H9 (cell line): ENCODE results near the gene PLCL1. TPM values are rescaled to one million over a fixed set of nuclear protein-coding genes. Genes with fewer than 3 reads are reported as not detected.

ENCODE experiments used
- DNase-seq: peaks from one replicate; pipeline ENCODE4 v3.0.0-alpha.2; 2017
- H2AFZ ChIP-seq: one replicate; pipeline ENCODE4 v1.6.1; 2013; ENCODE audit warnings: mild to moderate bottlenecking, low read length, control low read depth, moderate library complexity
- H2AK5ac ChIP-seq: 2 replicates; pipeline ENCODE4 v1.6.1; 2013; ENCODE audit warnings: low read length, control low read depth, mixed read lengths; ENCODE audit not compliant: insufficient read length
- H2BK120ac ChIP-seq: one replicate; pipeline ENCODE4 v1.6.1; 2013; ENCODE audit warnings: low read depth, mild to moderate bottlenecking, low read length, control low read depth, inconsistent platforms; ENCODE audit not compliant: poor library complexity, severe bottlenecking
- H2BK12ac ChIP-seq: 2 replicates; pipeline ENCODE4 v1.6.1; 2013; ENCODE audit warnings: low read length, control low read depth, mixed read lengths, low read depth; ENCODE audit not compliant: insufficient read length
- H2BK15ac ChIP-seq: 2 replicates; pipeline ENCODE4 v1.6.1; 2013; ENCODE audit warnings: low read depth, low read length, control low read depth
- H2BK20ac ChIP-seq: one replicate; pipeline ENCODE4 v1.6.1; 2013; ENCODE audit warnings: low read depth, mild to moderate bottlenecking, low read length, control low read depth, inconsistent platforms; ENCODE audit not compliant: poor library complexity, severe bottlenecking
- H2BK5ac ChIP-seq: 2 replicates; pipeline ENCODE4 v1.6.1; 2013; ENCODE audit warnings: low read length, control low read depth, mixed read lengths; ENCODE audit not compliant: insufficient read length
- H3K14ac ChIP-seq: 2 replicates; pipeline ENCODE4 v1.6.1; 2013; ENCODE audit warnings: low read length, control low read depth; ENCODE audit not compliant: insufficient read depth
- H3K18ac ChIP-seq: 2 replicates; pipeline ENCODE4 v1.6.1; 2013; ENCODE audit warnings: low read depth, mild to moderate bottlenecking, mixed read lengths, low read length, control low read depth; ENCODE audit not compliant: insufficient read length
- H3K23ac ChIP-seq: 2 replicates; pipeline ENCODE4 v1.6.1; 2013; ENCODE audit warnings: low read length, control low read depth, mixed read lengths, low read depth; ENCODE audit not compliant: insufficient read length
- H3K23me2 ChIP-seq: 2 replicates; pipeline ENCODE4 v1.6.1; 2013; ENCODE audit warnings: low read depth, mild to moderate bottlenecking, mixed read lengths, low read length, control low read depth; ENCODE audit not compliant: insufficient read length, poor library complexity, severe bottlenecking
- H3K27ac ChIP-seq: 2 replicates; pipeline ENCODE4 v1.5.1; 2013; ENCODE audit warnings: low read length, control low read depth, mixed read lengths, low read depth; ENCODE audit not compliant: insufficient read length
- H3K27me3 ChIP-seq: 2 replicates; pipeline ENCODE4 v1.6.1; 2013; ENCODE audit warnings: low read length, control low read depth, inconsistent platforms; ENCODE audit not compliant: insufficient read depth
- H3K4ac ChIP-seq: 2 replicates; pipeline ENCODE4 v1.6.1; 2013; ENCODE audit warnings: low read depth, mild to moderate bottlenecking, control low read depth, inconsistent platforms, low read length, moderate library complexity
- H3K4me1 ChIP-seq: 2 replicates; pipeline ENCODE4 v1.6.1; 2013; ENCODE audit warnings: low read length, control low read depth, inconsistent platforms; ENCODE audit not compliant: insufficient read depth
- H3K4me2 ChIP-seq: 2 replicates; pipeline ENCODE4 v1.6.1; 2013; ENCODE audit warnings: low read length, control low read depth, mixed read lengths; ENCODE audit not compliant: insufficient read length, insufficient read depth
- H3K56ac ChIP-seq: 2 replicates; pipeline ENCODE4 v1.6.1; 2013; ENCODE audit warnings: low read depth, mild to moderate bottlenecking, mixed read lengths, low read length, control low read depth; ENCODE audit not compliant: insufficient read length
- H3K79me1 ChIP-seq: 2 replicates; pipeline ENCODE4 v1.6.1; 2013; ENCODE audit warnings: low read depth, mild to moderate bottlenecking, moderate library complexity, low read length, control low read depth, inconsistent platforms; ENCODE audit not compliant: insufficient read depth, poor library complexity, severe bottlenecking
- H3K79me2 ChIP-seq: 2 replicates; pipeline ENCODE4 v1.6.1; 2013; ENCODE audit warnings: low read length, control low read depth, inconsistent platforms; ENCODE audit not compliant: insufficient read depth
- H3K9ac ChIP-seq: 2 replicates; pipeline ENCODE4 v1.6.1; 2013; ENCODE audit warnings: low read length, control low read depth, mixed read lengths; ENCODE audit not compliant: insufficient read length; ENCODE audit errors: extremely low read depth
- H3K9me3 ChIP-seq: one replicate; pipeline ENCODE4 v1.6.1; 2013; ENCODE audit warnings: low read depth, low read length, inconsistent platforms; ENCODE audit not compliant: control insufficient read depth
- H3T11ph ChIP-seq: one replicate; pipeline ENCODE4 v1.6.1; 2013; ENCODE audit warnings: mild to moderate bottlenecking, low read length, control low read depth, inconsistent platforms
- H4K20me1 ChIP-seq: one replicate; pipeline ENCODE4 v1.6.1; 2013; ENCODE audit not compliant: control insufficient read depth, insufficient read length, insufficient read depth
- H4K5ac ChIP-seq: 2 replicates; pipeline ENCODE4 v1.6.1; 2013; ENCODE audit warnings: low read depth, mild to moderate bottlenecking, mixed read lengths, low read length, control low read depth; ENCODE audit not compliant: insufficient read length
- H4K8ac ChIP-seq: replicated peaks from 2 replicates; pipeline ENCODE4 v1.6.1; 2013; ENCODE audit warnings: low read length, control low read depth, mixed read lengths, low read depth; ENCODE audit not compliant: insufficient read length
- H4K91ac ChIP-seq: 2 replicates; pipeline ENCODE4 v1.6.1; 2013; ENCODE audit warnings: low read depth, mild to moderate bottlenecking, moderate library complexity, mixed read lengths, low read length, control low read depth; ENCODE audit not compliant: insufficient read length
- H3K27ac Mint-ChIP-seq, 3 experiments: 2 replicates in 2 of 3; 3 replicates in 1 of 3; pipeline ENCODE4 v1.8.0; 2020 to 2021; ENCODE audit warnings: mixed read lengths in 3 of 3, mild to moderate bottlenecking in 1 of 3, moderate library complexity in 1 of 3
- H3K27me3 Mint-ChIP-seq: 2 replicates; pipeline ENCODE4 v1.8.0; 2021; ENCODE audit warnings: low read depth, mild to moderate bottlenecking, moderate library complexity, mixed read lengths
- H3K36me3 Mint-ChIP-seq, 3 experiments: 2 replicates in 2 of 3; 3 replicates in 1 of 3; pipeline ENCODE4 v1.8.0; 2020 to 2021; ENCODE audit warnings: low read depth in 3 of 3, mixed read lengths in 3 of 3; ENCODE audit not compliant: insufficient read depth in 1 of 3
- H3K4me1 Mint-ChIP-seq, 2 experiments: 2 replicates each; pipeline ENCODE4 v1.8.0; 2020; ENCODE audit warnings: mixed read lengths in 2 of 2
- H3K4me3 Mint-ChIP-seq, 2 experiments: 2 replicates in 1 of 2; 3 replicates in 1 of 2; pipeline ENCODE4 v1.8.0; 2020 to 2021; ENCODE audit warnings: mild to moderate bottlenecking in 2 of 2, mixed read lengths in 2 of 2, moderate library complexity in 1 of 2
- H3K9me3 Mint-ChIP-seq, 2 experiments: 2 replicates in 1 of 2; 3 replicates in 1 of 2; pipeline ENCODE4 v1.8.0; 2020; ENCODE audit warnings: mild to moderate bottlenecking in 2 of 2, mixed read lengths in 2 of 2, moderate library complexity in 1 of 2
- CTCF ChIP-seq: fragments of 200-600 bp; sonication (generic); conservative IDR thresholded peaks from 3 replicates; pipeline ENCODE4 v1.8.0; 2021; ENCODE audit warnings: antibody characterized with exemption, mild to moderate bottlenecking
- WGBS: extraction: QIAGEN DNeasy Blood & Tissue Kit; methylation state at CpG from one replicate; pipeline ENCODE4 v1.1.7; 2013; ENCODE audit warnings: missing lambda C conversion rate, low lambda C conversion rate, mixed read lengths; ENCODE audit not compliant: insufficient read length; ENCODE audit errors: extremely low coverage; 5-methylcytosine and 5-hydroxymethylcytosine counted together
- total RNA-seq: library from RNA; stranded (reverse); gene quantifications from 2 replicates; pipeline ENCODE4 v1.2.1, GENCODE V29; 2021

The PLCL1 gene
- total RNA-seq, 1 experiment from 2014 or later = 0.04 TPM

- H3K23me2 ChIP-seq = no peaks in the 10 kb centered on the region
- H3K79me2 ChIP-seq = no peaks in the 10 kb centered on the region
- no peaks in the 10 kb centered on the region for H3K4me1 ChIP-seq
- no peak for TF ChIP-seq CTCF
- H3K14ac ChIP-seq = no peak overlapping the region
- no CpG with 5 or more reads among the region's 3 CpGs for WGBS
- no peaks in the 10 kb centered on the region for H3K9me3 ChIP-seq
- H4K20me1 ChIP-seq = no peaks in the 10 kb centered on the region
- no peak overlapping the region for H2BK5ac ChIP-seq
- no peak overlapping the region for H2BK20ac ChIP-seq
- Mint-ChIP-seq H3K27me3 (no peaks in the 10 kb centered on the region), H3K4me1 (peaks cover 5 to 6% of the 10 kb centered on the region in 2 experiments), H3K9me3 (no peaks in the 10 kb centered on the region), H3K36me3 (no peaks in the 10 kb centered on the region), H3K27ac (peak overlapping the region in 1 of 3 experiments; percentile 30; a peak in 1 of 7 replicates), H3K4me3 (no peak overlapping the region)
- H3T11ph ChIP-seq = no peak overlapping the region
- no peak overlapping the region for H4K8ac ChIP-seq
- no peak overlapping the region for H3K27ac ChIP-seq
- H3K79me1 ChIP-seq = no peaks in the 10 kb centered on the region
- no peak overlapping the region for H4K5ac ChIP-seq
- H2AK5ac ChIP-seq = no peak overlapping the region
- no peak overlapping the region for H3K9ac ChIP-seq
- no peak overlapping the region for H3K56ac ChIP-seq
- no peak overlapping the region for H3K4ac ChIP-seq
- no peak overlapping the region for H4K91ac ChIP-seq
- no peak overlapping the region for H2AFZ ChIP-seq
- DNase-seq = no peak
- no peak overlapping the region for H2BK15ac ChIP-seq
- H2BK120ac ChIP-seq = no peak overlapping the region
- no peak overlapping the region for H3K18ac ChIP-seq
- no peak overlapping the region for H3K4me2 ChIP-seq
- no peak overlapping the region for H3K23ac ChIP-seq
- H2BK12ac ChIP-seq = no peak overlapping the region
- H3K27me3 ChIP-seq = no peaks in the 10 kb centered on the region
These were observed 111.3 kb downstream of the PLCL1 start for GRCh38 chr2:197915548-197916265.
